HG02870 (cell line): ENCODE measurements around the gene PML.

Experiments
- ATAC-seq: cut with Tn5 transposase; IDR thresholded peaks from one replicate; pipeline ENCODE4 v1.9.1; 2021; ENCODE audit warnings: mild to moderate bottlenecking, moderate library complexity; ENCODE audit not compliant: unreplicated experiment

PML gene, protein sequence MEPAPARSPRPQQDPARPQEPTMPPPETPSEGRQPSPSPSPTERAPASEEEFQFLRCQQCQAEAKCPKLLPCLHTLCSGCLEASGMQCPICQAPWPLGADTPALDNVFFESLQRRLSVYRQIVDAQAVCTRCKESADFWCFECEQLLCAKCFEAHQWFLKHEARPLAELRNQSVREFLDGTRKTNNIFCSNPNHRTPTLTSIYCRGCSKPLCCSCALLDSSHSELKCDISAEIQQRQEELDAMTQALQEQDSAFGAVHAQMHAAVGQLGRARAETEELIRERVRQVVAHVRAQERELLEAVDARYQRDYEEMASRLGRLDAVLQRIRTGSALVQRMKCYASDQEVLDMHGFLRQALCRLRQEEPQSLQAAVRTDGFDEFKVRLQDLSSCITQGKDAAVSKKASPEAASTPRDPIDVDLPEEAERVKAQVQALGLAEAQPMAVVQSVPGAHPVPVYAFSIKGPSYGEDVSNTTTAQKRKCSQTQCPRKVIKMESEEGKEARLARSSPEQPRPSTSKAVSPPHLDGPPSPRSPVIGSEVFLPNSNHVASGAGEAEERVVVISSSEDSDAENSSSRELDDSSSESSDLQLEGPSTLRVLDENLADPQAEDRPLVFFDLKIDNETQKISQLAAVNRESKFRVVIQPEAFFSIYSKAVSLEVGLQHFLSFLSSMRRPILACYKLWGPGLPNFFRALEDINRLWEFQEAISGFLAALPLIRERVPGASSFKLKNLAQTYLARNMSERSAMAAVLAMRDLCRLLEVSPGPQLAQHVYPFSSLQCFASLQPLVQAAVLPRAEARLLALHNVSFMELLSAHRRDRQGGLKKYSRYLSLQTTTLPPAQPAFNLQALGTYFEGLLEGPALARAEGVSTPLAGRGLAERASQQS

DNA sequence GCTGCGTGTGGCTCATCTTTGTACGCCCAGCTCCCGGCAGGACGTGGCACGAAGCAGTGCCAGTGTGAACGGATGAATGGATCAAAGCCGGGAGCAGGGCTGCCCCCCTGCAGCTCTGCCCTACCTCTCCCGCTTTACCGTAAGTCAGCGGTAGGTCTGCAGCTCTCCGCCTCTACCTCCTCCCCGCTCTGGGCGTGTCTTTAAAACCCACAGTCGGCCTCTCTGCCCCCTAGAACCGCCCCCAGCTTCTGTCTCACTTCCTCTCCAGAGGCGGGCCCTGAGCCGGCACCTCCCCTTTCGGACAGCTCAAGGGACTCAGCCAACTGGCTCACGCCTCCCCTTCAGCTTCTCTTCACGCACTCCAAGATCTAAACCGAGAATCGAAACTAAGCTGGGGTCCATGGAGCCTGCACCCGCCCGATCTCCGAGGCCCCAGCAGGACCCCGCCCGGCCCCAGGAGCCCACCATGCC lies at the start of gene PML:
PML (plus strand) TSS at position 304 of the 471 bp plus-strand sequence; CDS start at position 401, 97 bp downstream.
- peak; percentile 71 for ATAC-seq

DNA sequence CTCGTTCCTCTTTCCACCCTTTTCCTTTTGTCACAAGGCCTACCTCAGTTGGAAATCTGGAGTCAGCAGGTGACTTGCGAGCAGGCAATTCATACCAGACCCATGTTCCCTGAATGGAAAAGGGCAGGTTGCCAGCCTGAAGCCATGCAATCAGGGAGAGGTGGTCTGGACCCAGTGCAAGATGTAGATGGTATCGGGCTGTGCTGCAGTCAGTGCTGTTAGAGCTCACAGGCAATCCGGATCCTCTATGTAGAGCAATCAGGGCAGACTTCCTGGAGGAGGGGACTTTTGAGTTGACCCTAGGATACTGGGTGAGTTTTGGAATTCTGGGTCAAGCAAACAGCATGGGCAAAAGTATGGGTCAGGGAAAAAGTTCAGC lies 49.4 kb upstream of the PML start:
- ATAC-seq, result no peak

DNA sequence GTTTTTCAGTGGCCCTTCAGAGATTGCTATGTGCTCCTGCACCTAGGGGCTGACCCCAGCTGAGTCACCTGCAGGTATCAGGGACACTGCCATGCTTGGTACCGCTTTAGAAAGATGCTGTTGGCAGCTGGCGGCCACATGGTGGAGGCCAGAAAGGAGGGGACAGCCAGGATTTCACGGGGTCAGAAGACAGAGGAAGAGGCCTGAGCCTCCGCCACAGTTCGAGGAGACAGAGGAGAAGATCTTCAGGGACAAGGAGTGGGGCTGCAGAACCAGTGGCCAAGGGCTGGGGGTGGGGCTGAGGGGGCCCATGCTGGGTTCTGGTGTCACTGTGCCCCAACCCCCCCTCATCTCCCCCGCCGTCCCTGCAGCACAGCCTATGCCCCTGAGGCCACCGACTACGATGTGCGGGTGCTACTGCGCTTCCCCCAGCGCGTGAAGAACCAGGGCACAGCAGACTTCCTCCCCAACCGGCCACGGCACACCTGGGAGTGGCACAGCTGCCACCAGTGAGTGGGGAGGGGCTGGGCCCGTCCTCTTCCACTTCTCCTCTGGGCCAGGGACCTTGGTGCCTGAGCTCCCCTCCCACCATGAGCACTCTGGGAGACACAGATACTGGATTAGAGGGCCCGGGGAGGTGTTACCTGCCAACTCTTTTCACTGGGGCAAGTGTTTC lies 48.3 kb upstream of the PML start:
- no peak for ATAC-seq

DNA sequence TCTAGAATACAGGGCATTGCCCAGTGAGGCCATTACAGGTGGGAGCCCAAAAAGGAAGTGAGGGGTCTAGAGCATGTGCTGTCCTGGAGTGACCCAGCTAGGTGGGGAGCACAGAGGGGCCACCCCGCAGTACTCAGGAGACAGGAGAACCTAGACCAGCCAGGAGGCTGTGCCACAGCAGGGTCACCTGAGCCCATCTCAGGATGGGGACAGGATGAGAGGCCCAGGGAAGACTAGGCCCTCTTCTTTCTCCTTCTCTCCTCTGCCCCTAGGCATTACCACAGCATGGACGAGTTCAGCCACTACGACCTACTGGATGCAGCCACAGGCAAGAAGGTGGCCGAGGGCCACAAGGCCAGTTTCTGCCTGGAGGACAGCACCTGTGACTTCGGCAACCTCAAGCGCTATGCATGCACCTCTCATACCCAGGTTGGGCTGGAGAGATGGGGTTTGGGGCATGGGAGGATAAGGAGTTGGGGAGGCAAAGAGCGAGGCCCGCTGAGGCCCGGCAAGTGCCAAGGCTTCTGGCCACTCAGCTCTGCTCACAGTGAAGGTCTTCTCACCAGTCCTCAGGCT lies 47.6 kb upstream of the PML start:
- no peak for ATAC-seq

DNA sequence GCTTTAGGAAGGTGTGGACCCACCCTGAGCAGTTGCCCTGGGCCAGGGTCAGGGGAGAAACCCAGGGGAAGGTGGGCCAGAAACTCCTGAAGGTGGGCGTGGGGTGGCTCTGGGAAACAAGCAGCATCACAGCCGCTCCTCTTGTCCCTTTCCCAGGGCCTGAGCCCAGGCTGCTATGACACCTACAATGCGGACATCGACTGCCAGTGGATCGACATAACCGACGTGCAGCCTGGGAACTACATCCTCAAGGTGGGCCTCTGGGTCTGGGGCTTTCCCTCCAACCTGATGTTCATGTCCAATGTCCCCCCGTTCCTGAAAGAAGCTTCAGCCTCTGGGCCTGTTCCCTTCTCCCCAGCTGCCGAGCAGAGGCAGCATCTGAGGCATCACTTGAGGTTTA lies 46.9 kb upstream of the PML start:
- no peak for ATAC-seq

DNA sequence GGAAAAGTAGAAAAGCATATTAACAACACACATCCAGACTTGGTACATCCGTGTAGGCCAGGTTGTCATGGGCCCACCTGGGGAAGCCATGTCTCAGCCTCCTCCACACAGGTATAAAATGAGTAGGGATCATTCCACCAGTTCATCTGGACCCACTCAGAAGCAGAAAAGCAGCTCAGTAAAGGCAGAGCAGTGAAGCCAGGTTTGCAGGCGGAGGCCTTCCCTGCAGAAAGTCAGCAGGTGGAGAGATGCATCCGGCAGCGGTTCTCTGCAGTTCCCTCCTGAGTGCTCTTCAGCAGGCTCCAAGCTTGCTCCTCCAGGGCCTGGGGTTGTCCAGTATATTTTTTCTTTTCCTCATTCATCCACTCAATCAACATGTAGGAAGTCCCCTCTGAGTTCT lies 46.1 kb upstream of the PML start:
- ATAC-seq, result no peak

DNA sequence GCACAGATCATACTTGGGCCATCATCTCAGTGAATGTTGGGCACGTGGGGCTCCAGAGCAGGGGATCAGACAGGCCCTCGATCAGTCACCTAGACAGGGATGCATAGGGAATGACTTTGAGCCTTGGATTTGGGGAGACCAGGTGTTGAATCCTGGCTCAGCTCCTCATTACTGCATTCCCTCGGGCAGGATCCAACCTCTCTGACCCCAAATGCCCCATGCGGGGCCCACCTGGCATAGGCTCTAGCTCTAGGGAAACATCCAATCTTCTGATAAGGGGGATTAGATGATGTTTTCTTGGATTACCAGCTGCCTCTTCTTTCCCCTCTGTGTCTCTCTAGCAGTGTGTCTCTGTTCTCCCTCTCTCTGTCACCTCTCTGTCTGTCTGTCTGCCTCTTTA lies 45.5 kb upstream of the PML start:
- no peak for ATAC-seq

DNA sequence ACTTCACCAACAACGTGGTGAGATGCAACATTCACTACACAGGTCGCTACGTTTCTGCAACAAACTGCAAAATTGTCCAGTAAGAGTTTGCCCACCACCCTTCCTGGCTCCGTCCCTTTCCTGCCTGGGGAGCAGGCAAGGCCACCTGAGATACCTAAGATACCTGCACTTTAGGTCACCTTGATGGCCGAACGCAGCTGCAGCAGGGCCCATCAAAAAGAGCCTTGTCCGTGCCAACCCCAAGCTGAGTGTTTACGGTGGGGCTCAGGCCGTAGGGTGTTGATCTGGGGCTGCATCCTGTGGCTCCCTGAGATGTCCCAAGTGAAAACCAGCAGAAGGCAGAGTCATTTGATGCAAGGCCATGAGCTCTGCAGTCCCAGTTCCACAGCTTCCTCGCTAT lies 45.0 kb upstream of the PML start:
- ATAC-seq, result no peak

DNA sequence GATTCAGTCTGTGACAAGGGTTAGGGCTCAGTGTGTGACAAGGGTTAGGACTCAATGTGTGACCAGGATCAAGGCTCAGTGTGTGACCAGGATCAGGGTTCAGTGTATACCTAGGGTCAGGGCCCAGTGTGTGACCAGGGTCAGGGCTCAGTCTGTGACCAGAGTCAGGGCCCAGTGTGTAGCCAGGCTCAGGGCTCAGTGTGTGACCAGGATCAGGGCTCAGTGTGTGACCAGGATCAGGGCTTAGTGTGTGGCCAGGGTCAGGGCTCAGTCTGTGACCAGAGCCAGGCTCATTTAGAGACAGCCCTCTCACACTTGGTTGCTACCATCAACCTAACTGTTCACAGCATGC lies 44.1 kb upstream of the PML start:
- no peak for ATAC-seq

DNA sequence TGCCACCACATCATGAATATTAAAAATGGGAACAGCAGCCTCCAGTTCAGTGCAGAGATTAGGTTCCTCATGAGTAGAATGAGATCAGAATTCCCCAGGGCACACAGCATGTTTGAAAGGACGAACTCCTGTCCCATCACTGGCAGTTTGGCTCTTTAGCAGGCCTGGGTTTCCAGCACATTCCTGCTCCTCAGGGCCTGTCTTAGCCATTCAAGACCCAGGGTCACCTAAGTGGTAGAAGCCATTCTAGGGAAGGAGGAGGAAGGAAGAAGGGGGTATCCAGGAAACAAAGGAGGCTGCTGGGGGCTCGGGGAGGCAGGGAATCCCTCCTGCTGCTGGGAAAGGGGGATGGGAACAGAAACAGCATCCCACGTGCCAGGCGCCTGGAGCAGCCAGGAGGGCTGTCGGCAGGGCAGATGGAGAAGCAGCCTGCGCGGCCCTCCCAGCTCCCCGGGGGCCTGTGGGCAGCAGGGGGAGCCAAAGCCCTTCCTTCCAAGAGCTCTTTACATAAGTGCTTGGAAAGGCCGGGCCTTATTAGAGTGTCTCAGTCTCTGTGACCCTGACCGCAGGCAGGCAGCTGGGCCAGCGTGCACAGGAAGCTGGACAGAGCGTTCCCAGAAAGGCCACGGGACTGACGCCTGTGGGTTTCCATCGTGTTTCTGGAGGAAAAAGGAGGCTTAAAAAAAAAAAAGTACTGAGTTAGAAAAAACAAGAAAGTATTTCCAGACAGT lies 43.5 kb upstream of the PML start:
- ATAC-seq, result no peak

DNA sequence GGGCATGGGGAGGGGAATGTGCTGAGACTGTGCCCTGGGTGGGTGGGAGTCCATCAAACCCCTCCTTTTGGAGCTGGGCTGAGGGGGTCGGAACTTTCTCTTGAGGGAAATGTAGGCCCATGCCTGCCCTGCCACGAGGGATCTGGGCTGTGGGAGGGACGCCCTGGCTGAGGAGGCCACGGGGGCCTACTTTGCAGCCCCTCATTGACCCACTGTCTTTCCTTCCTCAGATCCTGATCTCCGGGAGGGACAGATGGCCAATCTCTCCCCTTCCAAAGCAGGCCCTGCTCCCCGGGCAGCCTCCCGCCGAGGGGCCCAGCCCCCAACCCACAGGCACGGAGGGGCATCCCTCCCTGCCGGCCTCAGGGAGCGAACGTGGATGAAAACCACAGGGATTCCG lies 42.9 kb upstream of the PML start:
- no peak for ATAC-seq

DNA sequence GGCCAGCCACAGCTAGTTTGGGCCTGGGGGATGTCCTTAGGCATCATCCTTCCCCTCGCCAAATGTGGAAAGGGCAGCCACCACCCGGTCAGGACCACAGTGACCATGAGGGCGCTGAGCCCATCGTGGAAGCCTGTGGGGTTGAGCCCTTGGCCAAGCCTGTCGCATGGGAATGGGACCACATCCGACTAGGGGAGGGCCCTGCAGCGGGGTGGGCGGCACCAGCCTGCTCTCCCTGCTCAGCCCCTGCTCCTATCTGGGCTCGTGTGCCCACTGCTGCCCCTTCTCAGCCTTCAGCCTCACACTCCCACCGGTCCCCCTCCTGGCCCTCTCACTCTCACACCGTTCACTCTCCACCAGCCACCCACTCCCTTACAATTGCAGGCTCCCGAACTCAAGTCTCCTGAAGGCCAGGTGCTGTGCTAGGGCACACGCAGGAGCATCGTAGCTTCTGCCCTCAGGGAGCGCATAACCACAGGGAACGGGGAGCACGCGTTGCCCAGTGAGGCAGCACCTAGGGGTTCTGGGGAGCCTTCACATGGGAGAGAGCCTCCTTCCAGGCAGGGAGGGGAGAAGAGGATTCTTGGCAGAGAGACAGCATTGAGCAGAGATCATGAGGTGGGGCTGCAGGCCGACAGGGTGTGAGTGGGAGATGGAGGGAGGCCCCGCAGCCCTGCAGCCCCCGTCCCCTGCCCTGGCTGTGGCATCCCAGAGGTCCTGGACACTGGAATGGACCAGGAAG lies 42.2 kb upstream of the PML start:
- no peak for ATAC-seq

DNA sequence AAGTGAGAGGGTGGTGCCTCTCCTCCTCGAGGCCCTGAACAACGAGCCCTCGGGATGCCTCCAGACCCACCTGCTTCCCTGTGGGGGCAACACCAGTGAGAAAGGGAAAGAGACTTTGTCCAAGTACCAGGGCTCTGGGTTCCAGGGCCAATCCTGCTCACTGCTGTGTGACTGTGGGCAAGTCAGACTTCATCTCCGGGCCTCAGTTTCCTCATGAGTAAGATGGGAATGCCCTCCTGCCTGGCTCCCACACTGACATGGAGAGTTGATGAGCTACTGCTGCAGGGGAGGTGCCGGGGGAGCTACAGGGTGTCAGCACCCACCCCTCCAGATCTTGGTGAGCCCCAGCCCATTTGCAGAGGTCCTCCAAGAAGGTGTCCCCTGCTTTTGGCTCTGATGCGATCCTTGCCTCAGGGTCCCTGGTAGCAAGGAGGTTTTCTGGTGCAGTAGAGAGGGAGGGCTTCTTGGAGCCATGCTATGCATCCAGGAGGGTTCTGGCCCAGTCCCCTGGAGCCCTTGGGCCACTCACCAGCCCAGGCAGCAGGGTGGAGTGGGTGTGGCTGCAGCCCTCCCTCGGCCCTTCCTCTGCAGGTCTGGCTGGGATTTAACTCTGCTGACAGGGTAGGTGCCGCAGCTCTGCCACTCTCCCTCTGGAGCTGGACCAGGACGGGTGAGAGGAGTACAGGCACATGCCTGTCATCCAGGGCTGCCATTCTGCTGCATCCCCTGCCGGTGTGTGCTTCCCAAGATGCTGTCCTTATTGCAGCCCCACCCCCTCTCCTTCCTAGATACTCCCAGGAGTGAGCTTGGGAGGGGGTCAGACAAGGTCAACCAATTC lies 41.4 kb upstream of the PML start:
- no peak for ATAC-seq

DNA sequence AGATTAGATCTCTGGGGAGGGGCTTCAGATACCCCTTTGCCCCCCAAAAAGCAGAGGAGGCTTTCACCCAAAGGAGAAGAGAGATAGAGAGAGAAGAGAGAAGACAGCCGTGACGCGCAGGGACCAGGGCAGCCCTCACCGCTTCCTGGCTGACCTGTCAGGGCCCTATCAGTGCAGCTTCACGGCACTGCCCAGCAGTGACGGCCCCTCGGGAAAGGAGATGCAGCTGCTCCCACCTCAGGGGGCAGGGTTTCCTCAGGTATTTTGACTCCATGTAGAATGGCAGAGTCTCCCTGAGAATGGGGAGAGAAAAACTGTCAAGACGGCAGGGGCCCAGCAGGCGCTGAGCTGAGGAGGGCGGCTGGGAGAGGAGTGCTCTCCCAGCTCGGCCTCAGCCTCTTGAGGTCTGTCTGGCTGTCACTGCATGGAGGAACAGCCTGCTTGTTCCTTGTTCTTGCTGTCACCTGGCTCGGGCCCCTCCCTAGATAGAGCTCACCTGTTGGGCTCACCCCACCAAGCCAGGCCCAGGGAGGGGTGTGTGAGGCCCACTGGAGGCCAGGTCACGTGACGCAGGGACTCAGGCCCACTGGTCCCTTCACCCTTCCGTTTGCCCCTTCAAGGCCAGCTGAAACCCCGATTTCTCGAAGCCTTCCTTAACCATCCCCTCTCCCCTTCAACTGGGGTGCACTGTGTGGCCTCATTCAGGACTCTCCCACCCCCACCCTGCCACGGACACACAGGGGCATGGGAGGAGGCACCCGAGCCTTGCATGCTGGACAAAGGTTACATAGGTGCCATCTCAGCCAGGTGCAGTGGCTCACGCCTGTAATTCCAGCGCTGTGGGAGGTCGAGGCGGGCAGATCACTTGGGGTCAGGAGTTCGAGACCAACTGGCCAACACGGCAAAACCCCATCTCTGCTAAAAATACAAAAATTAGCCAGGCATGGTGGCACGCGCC lies 40.0 kb upstream of the PML start:
- no peak for ATAC-seq

DNA sequence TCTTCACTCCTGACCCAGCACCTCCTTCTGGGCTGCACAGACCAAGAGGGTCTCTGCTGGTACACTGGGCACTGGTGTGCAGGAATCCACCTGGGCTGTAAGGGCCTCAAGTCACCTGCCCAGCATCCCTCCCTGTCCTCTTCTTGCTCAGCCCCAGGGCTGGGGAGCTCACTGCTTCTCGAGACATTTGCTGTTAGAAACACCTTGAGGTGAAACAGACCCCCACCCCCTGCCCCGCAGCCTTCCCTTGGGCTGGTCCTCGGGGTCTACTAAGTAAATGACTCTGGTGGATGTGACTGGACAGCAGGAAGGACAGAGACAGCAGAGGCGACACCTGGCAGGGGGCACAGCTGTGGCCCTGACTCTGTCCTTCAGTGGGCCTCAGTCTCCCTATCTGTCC lies 39.2 kb upstream of the PML start:
- no peak for ATAC-seq

DNA sequence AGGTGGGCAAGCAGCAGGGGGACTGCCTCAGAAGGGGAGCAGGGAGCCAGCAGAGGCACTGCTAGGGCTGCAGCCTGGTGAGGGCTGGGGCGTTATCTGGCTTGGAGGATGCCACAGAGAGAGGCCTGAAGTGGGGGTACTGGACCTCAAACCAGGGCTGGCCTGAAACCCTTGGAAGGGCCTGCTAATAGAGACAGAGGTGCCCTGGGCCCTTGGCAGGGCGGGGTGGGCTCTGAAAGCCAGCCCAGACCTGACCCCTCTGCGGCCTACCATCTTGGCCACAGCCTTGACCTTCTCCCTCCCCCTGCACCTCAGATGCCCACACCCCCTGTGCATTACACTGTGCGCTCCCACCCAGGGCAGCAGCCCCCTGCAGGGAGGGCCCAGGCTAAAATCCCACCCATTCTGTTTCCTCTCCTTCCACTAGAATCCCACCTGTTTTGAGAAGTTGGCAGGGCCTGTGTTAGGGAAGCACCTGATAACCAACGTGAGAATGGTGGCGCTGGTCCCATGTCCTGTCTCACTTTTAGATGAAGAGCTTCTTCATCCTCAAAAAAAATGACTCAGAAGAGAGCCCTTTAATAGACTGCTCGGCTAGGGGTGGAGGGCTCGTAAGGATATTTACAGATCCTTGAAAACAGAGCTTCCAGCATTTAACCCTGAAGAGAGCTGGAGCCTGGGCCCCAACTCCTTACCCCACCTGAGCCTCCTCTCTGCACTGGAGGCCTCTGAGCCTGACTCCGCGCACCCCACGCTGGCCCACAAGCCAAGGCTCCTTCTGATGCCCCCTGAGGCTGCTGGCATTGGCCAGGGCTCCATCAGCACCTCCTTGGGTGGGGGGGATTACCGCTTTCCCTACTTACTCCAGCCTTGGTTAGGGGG lies 38.4 kb upstream of the PML start:
- ATAC-seq, result no peak

DNA sequence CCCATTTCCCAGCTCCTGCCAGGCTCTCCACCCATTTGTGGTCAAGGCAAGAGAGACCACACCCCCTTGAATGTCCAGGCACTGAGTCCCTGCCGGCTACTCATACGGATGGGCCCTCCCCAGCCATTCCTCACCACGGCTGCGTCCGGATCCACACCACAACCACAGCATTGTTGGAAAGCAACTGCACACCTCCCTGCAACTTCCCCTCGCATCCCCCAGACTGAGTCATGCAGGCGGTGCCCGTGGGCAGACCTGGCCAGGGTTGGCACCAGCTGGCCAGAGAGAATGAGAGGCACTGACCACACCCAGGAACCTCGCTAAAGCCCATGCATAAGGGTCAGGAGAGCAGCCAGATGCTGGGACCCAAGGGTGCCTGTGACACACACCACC lies 37.8 kb upstream of the PML start:
- ATAC-seq, result no peak
